NB4 (cell line): Measurements from ENCODE around the gene MT1H.

Experiments used
- DNase-seq: peaks from one replicate; pipeline ENCODE4 v3.0.0; 2010; ENCODE audit warnings: low read depth
- H3K4me3 ChIP-seq: one replicate; pipeline ENCODE4 v1.5.1; 2011; ENCODE audit warnings: mild to moderate bottlenecking, low read depth, low read length, moderate library complexity
- MYC ChIP-seq: IDR thresholded peaks from 2 replicates; pipeline ENCODE4 v1.6.1; 2011; ENCODE audit warnings: low read depth, low read length
- POLR2A ChIP-seq: IDR thresholded peaks from 2 replicates; pipeline ENCODE4 v1.6.1; 2011; ENCODE audit warnings: mild to moderate bottlenecking; ENCODE audit not compliant: insufficient read length; ENCODE audit errors: extremely low read depth
- TF ChIP-seq, protein P1 (sequence below): IDR thresholded peaks from 2 replicates; pipeline ENCODE4 v1.6.1; 2011; ENCODE audit warnings: low read depth, low read length
- TF ChIP-seq, protein P2 (sequence below): IDR thresholded peaks from one replicate; pipeline ENCODE4 v1.5.1; 2012; ENCODE audit warnings: low read depth, low read length

The MT1H gene

DNA sequence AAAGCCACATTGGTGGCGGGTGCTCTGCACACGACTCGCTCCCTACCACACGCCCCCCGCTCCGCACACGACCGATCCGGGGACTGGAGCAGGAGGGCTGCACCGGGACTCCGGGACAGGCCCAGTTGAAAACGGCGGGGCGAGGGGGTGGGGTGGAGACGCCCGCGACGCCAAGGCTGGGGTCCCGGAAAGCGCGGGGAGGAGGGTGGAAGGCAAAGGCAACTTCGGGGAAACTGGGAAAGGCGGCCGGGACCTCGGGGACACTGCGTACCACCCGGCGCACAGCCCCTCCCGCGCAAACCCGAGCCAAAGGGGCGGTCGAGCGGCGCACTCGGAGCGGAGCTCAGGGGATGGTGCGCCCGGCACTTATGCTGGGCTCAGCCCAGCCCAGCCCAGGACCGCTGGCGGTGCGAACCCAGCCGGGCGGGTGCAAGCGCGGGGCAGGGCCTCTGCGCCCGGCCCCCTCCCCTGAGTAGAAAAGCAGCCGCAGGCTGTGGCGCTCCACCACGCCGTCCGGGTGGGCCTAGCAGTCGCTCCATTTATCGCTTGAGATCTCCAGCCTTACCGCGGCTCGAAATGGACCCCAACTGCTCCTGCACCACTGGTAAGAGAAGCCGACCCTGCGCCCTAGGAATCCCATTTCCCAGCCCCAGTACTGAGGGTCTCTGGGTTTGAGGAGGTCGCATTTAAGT lies 37.3 kb upstream of the MT1H start, which contains the start of gene MT1M:
Gene MT1M (plus strand): TSS at position 504 of the 692 bp plus-strand sequence. CDS start 73 bp downstream, at position 577.
- no peak within 1 kb of the TSS for H3K4me3 ChIP-seq
- DNase-seq: no peak
- TF ChIP-seq, protein P1, sequence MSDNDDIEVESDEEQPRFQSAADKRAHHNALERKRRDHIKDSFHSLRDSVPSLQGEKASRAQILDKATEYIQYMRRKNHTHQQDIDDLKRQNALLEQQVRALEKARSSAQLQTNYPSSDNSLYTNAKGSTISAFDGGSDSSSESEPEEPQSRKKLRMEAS: no peak
- TF ChIP-seq MYC (no peak), POLR2A (no peak)
- TF ChIP-seq, protein P2, sequence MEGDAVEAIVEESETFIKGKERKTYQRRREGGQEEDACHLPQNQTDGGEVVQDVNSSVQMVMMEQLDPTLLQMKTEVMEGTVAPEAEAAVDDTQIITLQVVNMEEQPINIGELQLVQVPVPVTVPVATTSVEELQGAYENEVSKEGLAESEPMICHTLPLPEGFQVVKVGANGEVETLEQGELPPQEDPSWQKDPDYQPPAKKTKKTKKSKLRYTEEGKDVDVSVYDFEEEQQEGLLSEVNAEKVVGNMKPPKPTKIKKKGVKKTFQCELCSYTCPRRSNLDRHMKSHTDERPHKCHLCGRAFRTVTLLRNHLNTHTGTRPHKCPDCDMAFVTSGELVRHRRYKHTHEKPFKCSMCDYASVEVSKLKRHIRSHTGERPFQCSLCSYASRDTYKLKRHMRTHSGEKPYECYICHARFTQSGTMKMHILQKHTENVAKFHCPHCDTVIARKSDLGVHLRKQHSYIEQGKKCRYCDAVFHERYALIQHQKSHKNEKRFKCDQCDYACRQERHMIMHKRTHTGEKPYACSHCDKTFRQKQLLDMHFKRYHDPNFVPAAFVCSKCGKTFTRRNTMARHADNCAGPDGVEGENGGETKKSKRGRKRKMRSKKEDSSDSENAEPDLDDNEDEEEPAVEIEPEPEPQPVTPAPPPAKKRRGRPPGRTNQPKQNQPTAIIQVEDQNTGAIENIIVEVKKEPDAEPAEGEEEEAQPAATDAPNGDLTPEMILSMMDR: no peak

- H3K4me3 ChIP-seq: no peak overlapping the region
- DNase-seq: no peak
- TF ChIP-seq, protein P2: no peak
- TF ChIP-seq, protein P1: no peak
- TF ChIP-seq MYC: no peak
- TF ChIP-seq POLR2A: no peak
Observed at GRCh38 chr16:56632848-56633365, 36.7 kb upstream of the MT1H start.

- DNase-seq: no peak
- no peak for TF ChIP-seq POLR2A
- TF ChIP-seq, protein P1: no peak
- TF ChIP-seq, protein P2: no peak
- H3K4me3 ChIP-seq: no peak overlapping the region
Observed at GRCh38 chr16:56633535-56633934, 36.1 kb upstream of the MT1H start.

DNA sequence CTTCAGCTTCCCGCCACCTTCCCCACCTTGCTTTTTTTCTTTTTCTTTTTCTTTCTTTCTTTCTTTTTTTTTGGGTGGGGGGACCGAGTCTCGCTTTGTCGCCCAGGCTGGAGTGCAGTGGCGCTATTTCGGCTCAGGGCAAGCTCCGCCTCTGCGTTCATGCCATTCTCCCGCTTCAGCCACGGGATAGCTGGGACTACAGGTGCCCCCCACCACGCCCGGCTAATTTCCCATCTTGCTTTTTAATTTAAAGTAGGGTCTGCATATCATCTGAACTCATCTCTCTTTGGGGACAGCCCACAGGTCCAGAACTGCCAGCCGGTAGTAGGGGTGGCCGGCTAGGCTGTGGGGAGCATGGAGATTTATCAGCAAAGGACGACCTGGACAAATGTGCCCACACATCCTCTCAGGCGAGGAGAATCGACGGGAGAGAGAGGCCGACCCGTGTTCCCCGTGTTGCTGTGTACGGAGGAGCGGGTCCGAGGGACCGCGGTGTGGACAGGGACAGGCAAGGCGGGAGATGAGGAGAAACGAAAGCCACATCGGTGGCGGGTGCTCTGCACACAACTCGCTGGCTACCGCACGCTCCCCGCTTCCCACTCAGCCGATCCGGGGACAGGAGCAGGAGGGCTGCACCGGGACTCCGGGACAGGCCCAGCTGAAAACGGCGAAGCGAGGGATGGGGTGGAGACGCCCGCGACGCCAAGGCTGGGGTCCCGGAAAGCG lies 34.7 kb upstream of the MT1H start:
- DNase-seq: no peak
- no peak overlapping the region for H3K4me3 ChIP-seq
- TF ChIP-seq, protein P1: no peak

DNA sequence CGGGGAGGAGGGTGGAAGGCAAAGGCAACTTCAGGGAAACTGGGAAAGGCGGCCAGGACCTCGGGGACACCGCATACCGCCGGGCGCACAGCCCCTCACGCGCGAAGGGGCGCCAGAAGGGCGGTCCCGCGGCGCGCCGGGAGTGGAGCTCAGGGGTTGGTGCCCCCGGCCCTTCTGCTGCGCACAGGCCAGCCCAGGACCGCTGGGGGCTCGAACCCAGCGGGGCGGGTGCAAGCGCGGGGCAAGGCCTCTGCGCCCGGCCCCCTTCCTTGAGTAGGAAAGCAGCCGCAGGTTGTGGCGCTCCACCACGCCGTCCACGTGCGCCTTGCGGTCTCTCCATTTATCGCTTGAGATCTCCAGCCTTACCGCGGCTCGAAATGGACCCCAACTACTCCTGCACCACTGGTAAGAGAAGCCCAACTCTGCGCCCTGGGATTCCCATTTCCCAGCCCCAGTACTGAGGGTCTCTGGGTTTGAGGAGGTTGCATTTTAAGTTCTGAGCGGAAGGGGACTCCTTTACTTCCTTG lies 34.1 kb upstream of the MT1H start:
- no peak for DNase-seq

More for the DNA sequence above, 34.1 kb upstream of the MT1H start:
- TF ChIP-seq, protein P2: no peak
- TF ChIP-seq MYC: no peak
- no peak for TF ChIP-seq POLR2A
- TF ChIP-seq, protein P1: no peak
- no peak overlapping the region for H3K4me3 ChIP-seq
